SKM-1 treated with dmso at 0.1 percent for 144 hours (cell line): ENCODE measurements around the gene MTNR1A.

Source experiments
- DNase-seq: peaks from one replicate; lab custom pipeline; 2025; ENCODE audit not compliant: unreplicated experiment; lab: John Stamatoyannopoulos, UW

The MTNR1A gene

GRCh38 chr4:186494496-186494895 lies 60.9 kb downstream of the MTNR1A start:
- DNase-seq = no peak

- no peak for DNase-seq
These were observed 67.6 kb downstream of the MTNR1A start for GRCh38 chr4:186487726-186488125.

GRCh38 chr4:186486172-186486571 lies 69.2 kb downstream of the MTNR1A start:
- DNase-seq = no peak

GRCh38 chr4:186485561-186486062 lies 69.8 kb downstream of the MTNR1A start:
- DNase-seq = no peak

GRCh38 chr4:186485150-186485549 lies 70.2 kb downstream of the MTNR1A start:
- no peak for DNase-seq

GRCh38 chr4:186483656-186484055 lies 71.7 kb downstream of the MTNR1A start:
- DNase-seq = no peak
